Bronchial smooth muscle cell (primary cell): ENCODE data around the gene USP17L5. TPM values are rescaled to one million over a fixed set of nuclear protein-coding genes. Genes with fewer than 3 reads are reported as not detected.

Source experiments
- total RNA-seq: library from RNA; depleted of rRNA; stranded (reverse); fragments of >200 nt; gene quantifications from 2 replicates; pipeline ENCODE4 v1.2.1, GENCODE V29; 2014

USP17L5 gene
- total RNA-seq, result not detected in 2 replicates

GRCh38 chr4:9339103-9339502 is at the start of gene USP17L5:
TSS of gene USP17L5 (plus strand) at chr4:9339403. CDS start at chr4:9339403, 0 bp downstream.

GRCh38 chr4:9324865-9325264 is 14.3 kb upstream of the USP17L5 start, which contains the start of gene USP17L24:
TSS of gene USP17L24 (plus strand) at chr4:9325165. CDS start at chr4:9325165, 0 bp downstream.

GRCh38 chr4:9329611-9330010 is 9.6 kb upstream of the USP17L5 start, which contains the start of gene USP17L25:
TSS of gene USP17L25 (plus strand) at chr4:9329911. CDS start at chr4:9329911, 0 bp downstream.

GRCh38 chr4:9334358-9334757 is 4.8 kb upstream of the USP17L5 start, which contains the start of gene USP17L26:
TSS of gene USP17L26 (plus strand) at chr4:9334658. CDS start at chr4:9334658, 0 bp downstream.

DNA sequence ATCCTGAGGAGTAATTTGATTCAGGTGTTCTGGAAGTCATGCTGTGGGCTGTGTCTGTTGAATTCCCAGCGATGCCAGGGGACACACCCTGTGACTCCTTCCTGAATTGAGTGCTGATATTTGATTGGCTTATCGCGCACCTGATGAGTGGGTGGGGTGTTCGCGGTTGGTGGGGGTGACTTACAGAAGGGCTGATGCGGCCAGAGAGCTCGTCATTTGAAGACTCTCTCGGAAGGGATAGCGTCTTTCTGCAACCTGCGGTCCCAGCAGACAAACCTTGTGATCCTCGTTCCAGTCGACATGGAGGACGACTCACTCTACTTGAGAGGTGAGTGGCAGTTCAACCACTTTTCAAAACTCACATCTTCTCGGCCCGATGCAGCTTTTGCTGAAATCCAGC is 4.6 kb downstream of the USP17L5 start, which contains the start of gene USP17L27:
Gene USP17L27, plus strand, starts transcription at position 301 of the 400 bp plus-strand sequence. Its CDS starts 0 bp downstream, at position 301.

GRCh38 chr4:9348593-9348992 is 9.4 kb downstream of the USP17L5 start, which contains the start of gene USP17L28:
TSS of gene USP17L28 (plus strand) at chr4:9348893. CDS start at chr4:9348893, 0 bp downstream.

DNA sequence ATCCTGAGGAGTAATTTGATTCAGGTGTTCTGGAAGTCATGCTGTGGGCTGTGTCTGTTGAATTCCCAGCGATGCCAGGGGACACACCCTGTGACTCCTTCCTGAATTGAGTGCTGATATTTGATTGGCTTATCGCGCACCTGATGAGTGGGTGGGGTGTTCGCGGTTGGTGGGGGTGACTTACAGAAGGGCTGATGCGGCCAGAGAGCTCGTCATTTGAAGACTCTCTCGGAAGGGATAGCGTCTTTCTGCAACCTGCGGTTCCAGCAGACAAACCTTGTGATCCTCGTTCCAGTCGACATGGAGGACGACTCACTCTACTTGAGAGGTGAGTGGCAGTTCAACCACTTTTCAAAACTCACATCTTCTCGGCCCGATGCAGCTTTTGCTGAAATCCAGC is 14.1 kb downstream of the USP17L5 start, which contains the start of gene USP17L29:
Gene USP17L29, plus strand, starts transcription at position 301 of the 400 bp plus-strand sequence. Its CDS starts 0 bp downstream, at position 301.

DNA sequence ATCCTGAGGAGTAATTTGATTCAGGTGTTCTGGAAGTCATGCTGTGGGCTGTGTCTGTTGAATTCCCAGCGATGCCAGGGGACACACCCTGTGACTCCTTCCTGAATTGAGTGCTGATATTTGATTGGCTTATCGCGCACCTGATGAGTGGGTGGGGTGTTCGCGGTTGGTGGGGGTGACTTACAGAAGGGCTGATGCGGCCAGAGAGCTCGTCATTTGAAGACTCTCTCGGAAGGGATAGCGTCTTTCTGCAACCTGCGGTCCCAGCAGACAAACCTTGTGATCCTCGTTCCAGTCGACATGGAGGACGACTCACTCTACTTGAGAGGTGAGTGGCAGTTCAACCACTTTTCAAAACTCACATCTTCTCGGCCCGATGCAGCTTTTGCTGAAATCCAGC is 23.6 kb downstream of the USP17L5 start, which contains the start of gene USP17L30:
Gene USP17L30, plus strand, starts transcription at position 301 of the 400 bp plus-strand sequence. Its CDS starts 0 bp downstream, at position 301.

Other genes with a start within 250 kb of the USP17L5 start
- not detected in 2 replicates for gene FAM90A26, start 169.0 kb upstream of the USP17L5 start, total RNA-seq
- not detected in 2 replicates for gene USP17L10, start 128.7 kb upstream of the USP17L5 start, total RNA-seq
- gene USP17L11, start 124.0 kb upstream of the USP17L5 start, total RNA-seq, result not detected in 2 replicates
- not detected in 2 replicates for gene USP17L12, start 119.3 kb upstream of the USP17L5 start, total RNA-seq
- not detected in 2 replicates for gene USP17L13, start 114.5 kb upstream of the USP17L5 start, total RNA-seq
- gene USP17L15, start 105.0 kb upstream of the USP17L5 start, total RNA-seq, result not detected in 2 replicates
- not detected in 2 replicates for gene USP17L17, start 95.5 kb upstream of the USP17L5 start, total RNA-seq
- gene USP17L18, start 90.8 kb upstream of the USP17L5 start, total RNA-seq, result not detected in 2 replicates
- gene USP17L19, start 86.0 kb upstream of the USP17L5 start, total RNA-seq, result not detected in 2 replicates
- not detected in 2 replicates for gene USP17L20, start 81.3 kb upstream of the USP17L5 start, total RNA-seq
- gene USP17L21, start 76.5 kb upstream of the USP17L5 start, total RNA-seq, result not detected in 2 replicates
- not detected in 2 replicates for gene USP17L22, start 71.8 kb upstream of the USP17L5 start, total RNA-seq
- gene USP17L24, start 14.2 kb upstream of the USP17L5 start, total RNA-seq, result not detected in 2 replicates
- not detected in 2 replicates for gene USP17L25, start 9.5 kb upstream of the USP17L5 start, total RNA-seq
- gene USP17L26, start 4.7 kb upstream of the USP17L5 start, total RNA-seq, result not detected in 2 replicates
- gene USP17L27, start 4.7 kb downstream of the USP17L5 start, total RNA-seq, result not detected in 2 replicates
- gene USP17L28, start 9.5 kb downstream of the USP17L5 start, total RNA-seq, result not detected in 2 replicates
- gene USP17L29, start 14.2 kb downstream of the USP17L5 start, total RNA-seq, result not detected in 2 replicates
- not detected in 2 replicates for gene USP17L30, start 23.7 kb downstream of the USP17L5 start, total RNA-seq
- gene DEFB131A, start 105.0 kb downstream of the USP17L5 start, total RNA-seq, result not detected in 2 replicates